Neural crest cell (in vitro differentiated cells): ENCODE results near the gene EVC2. TPM values are rescaled to one million over a fixed set of nuclear protein-coding genes. Genes with fewer than 3 reads are reported as not detected.

ENCODE experiments used
- DNase-seq: peaks from one replicate; pipeline ENCODE4 v3.0.0; 2021; ENCODE audit warnings: low read depth, mixed read lengths, low spot score
- H3K27ac Mint-ChIP-seq: one replicate; pipeline ENCODE4 v1.8.0; 2021; ENCODE audit warnings: mild to moderate bottlenecking, mixed read lengths; ENCODE audit not compliant: unreplicated experiment
- H3K27me3 Mint-ChIP-seq: 2 replicates; pipeline ENCODE4 v1.8.0; 2021; ENCODE audit warnings: low read depth, mild to moderate bottlenecking, mixed read lengths
- H3K36me3 Mint-ChIP-seq: 2 replicates; pipeline ENCODE4 v1.8.0; 2021; ENCODE audit warnings: low read depth, mild to moderate bottlenecking, mixed read lengths
- H3K4me1 Mint-ChIP-seq: 2 replicates; pipeline ENCODE4 v1.8.0; 2021; ENCODE audit warnings: mixed read lengths
- H3K4me3 Mint-ChIP-seq: one replicate; pipeline ENCODE4 v1.8.0; 2021; ENCODE audit warnings: mild to moderate bottlenecking, mixed read lengths
- H3K9me3 Mint-ChIP-seq: 2 replicates; pipeline ENCODE4 v1.8.0; 2021; ENCODE audit warnings: mixed read lengths
- total RNA-seq: library from RNA; stranded (reverse); gene quantifications from 2 replicates; pipeline ENCODE4 v1.2.1, GENCODE V29; 2021
- TF ChIP-seq, protein P1 (sequence below): fragments of 200-600 bp; sonication (generic); conservative IDR thresholded peaks from 2 replicates; pipeline ENCODE4 v1.5.0; 2021; ENCODE audit warnings: antibody characterized with exemption, mild to moderate bottlenecking

Gene EVC2
- total RNA-seq, 1 donor from 2014 or later, result 7.2 TPM

DNA sequence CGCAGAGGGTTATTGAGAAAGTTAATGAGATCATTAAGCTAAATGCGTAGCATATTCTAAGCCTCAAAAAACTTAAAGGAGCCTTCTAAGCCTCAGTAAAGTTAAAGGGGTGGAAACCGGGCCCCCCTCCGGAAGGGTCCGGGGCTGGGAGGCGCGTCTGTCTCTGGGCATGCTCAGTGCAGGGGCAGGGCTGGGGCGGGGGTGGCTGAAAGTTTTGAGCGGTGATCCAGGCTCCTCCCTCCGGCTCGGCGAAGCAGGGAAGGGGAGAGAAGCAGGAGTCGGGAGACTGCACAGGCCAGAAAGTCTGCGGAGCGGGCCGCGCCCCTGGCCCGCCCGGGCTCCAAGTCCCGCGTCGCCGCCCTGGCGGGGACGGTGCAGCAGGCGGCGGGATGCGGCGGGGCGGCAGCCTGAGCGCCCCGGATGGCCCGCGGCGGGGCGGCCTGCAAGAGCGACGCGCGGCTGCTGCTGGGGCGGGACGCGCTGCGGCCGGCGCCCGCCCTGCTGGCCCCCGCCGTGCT, 2.7 kb upstream of the EVC2 start, which contains the start of gene EVC:
EVC (plus strand) TSS at position 241 of the 518 bp plus-strand sequence; CDS start at position 421, 180 bp downstream.
- Mint-ChIP-seq H3K27ac (peak within 1 kb of the TSS; percentile 83), H3K4me3 (peak within 1 kb of the TSS; percentile 92), H3K4me1 (peaks cover 41% of the 10 kb centered on the region), H3K9me3 (peaks cover 4% of the 10 kb centered on the region), H3K27me3 (peaks cover 4% of the 10 kb centered on the region), H3K36me3 (peaks cover 18% of the 10 kb centered on the region)
- DNase-seq, result peak; percentile 57
- TF ChIP-seq, protein P1, sequence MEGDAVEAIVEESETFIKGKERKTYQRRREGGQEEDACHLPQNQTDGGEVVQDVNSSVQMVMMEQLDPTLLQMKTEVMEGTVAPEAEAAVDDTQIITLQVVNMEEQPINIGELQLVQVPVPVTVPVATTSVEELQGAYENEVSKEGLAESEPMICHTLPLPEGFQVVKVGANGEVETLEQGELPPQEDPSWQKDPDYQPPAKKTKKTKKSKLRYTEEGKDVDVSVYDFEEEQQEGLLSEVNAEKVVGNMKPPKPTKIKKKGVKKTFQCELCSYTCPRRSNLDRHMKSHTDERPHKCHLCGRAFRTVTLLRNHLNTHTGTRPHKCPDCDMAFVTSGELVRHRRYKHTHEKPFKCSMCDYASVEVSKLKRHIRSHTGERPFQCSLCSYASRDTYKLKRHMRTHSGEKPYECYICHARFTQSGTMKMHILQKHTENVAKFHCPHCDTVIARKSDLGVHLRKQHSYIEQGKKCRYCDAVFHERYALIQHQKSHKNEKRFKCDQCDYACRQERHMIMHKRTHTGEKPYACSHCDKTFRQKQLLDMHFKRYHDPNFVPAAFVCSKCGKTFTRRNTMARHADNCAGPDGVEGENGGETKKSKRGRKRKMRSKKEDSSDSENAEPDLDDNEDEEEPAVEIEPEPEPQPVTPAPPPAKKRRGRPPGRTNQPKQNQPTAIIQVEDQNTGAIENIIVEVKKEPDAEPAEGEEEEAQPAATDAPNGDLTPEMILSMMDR, result no peak

DNA sequence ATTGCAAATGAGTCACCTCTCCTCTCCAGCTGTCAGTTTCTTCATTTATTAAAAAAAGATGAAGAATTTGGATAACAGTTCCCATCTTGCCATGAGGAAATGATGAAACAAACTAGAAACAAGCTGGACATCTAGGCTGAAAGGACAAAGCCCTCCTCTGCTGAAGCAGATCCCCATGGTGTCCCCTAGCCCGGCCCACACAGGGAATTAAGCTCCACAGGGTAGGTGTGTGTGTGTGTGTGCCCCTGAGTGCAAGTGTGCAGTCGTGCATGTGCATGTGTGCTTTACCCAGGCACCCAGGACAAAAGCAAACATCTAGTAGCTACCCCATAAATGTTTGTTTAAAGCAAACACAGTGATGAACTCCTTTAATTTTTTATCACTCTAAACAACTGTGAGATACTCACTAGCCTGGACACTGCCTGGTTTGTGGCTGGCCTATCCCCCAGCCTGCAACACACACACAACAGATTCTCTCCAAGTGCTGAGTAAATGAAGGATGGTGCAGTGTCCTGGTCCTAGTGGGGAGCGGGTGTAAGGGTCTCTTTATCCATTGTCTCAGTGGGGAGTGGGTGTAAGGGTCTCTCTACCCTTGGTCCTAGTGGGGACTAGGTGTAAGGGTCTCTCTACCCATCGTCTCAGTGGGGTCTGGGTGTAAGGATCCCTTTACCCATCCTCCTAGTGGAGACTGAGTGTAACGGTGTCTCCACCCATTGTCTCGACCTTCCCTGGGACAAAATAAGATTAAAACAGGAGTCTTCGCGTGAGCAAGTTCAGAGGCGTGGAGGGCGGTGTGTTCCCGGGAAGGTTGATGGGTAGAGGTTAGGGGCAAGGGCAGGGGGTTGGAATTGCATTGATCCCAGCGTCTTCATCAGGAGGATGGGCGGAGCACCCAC, 2.0 kb upstream of the EVC2 start:
- peaks cover 4% of the 10 kb centered on the region for H3K27me3 Mint-ChIP-seq
- H3K9me3 Mint-ChIP-seq, result peaks cover 5% of the 10 kb centered on the region
- peak overlapping the region; percentile 83 for H3K27ac Mint-ChIP-seq
- TF ChIP-seq, protein P1, result peak; percentile 60
- peaks cover 41% of the 10 kb centered on the region for H3K4me1 Mint-ChIP-seq
- peak overlapping the region; percentile 92 for H3K4me3 Mint-ChIP-seq
- H3K36me3 Mint-ChIP-seq, result peaks cover 19% of the 10 kb centered on the region
- peak; percentile 18 for DNase-seq

DNA sequence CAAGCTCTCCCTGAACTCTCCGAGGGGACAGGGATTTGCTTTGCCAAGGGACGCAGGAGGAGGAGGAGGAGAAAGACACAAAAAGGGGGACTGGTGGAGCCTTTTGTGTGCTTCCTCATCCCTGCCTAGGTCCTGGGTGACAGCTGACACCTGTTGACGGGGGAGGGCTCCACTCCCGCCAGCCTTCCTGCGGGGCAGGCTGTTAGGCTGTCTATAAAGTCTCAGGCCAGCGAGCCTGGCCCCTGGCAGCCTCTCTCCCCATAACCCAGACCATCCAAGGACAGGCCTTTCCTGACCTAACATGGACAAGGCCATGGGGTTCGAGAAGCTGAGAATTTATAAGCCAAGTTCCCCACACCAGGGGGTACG, 832 bp upstream of the EVC2 start:
- Mint-ChIP-seq H3K4me1 (peaks cover 41% of the 10 kb centered on the region), H3K27me3 (peaks cover 4% of the 10 kb centered on the region), H3K36me3 (peaks cover 19% of the 10 kb centered on the region), H3K4me3 (peak overlapping the region; percentile 92), H3K27ac (no peak overlapping the region), H3K9me3 (peaks cover 3% of the 10 kb centered on the region)
- TF ChIP-seq, protein P1, result no peak
- DNase-seq, result no peak

DNA sequence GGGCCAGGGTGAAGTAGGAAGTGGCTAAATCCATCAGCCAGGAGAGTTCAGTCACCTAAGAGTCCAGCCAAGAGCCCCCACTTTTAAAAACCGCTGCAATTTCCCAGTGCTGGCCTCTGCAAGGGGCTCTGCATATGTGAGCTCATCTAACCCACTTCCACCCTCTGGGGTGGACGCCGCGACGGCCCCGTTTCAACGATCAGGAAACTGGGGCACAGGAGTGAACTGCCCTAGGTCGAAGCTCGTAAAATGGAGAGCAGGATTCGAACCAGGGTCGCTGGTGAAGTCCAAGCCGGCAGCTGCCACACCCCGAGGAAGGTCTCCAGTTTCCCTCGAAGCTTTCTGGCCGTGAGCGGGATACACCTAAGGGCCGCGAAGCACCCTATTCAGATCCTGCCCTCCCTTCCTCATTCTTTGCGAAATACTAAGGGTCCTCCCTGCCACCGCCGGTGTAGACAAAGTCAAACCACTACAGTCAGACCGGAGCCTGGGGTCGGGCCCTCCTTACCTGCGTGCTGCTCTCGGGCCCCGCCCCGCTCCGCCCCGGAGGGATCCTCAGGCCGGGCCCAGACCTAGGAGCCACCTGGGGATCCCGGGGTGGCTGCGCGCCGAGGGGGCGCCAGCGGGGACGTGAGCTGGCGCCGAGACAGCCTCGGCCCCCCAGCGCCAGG, 446 bp downstream of the EVC2 start:
- Mint-ChIP-seq H3K27me3 (peaks cover 4% of the 10 kb centered on the region), H3K27ac (no peak overlapping the region), H3K36me3 (peaks cover 27% of the 10 kb centered on the region), H3K4me1 (peaks cover 37% of the 10 kb centered on the region), H3K9me3 (peaks cover 11% of the 10 kb centered on the region), H3K4me3 (peak overlapping the region; percentile 81)
- TF ChIP-seq, protein P1, result no peak
- DNase-seq, result peak; percentile 3

DNA sequence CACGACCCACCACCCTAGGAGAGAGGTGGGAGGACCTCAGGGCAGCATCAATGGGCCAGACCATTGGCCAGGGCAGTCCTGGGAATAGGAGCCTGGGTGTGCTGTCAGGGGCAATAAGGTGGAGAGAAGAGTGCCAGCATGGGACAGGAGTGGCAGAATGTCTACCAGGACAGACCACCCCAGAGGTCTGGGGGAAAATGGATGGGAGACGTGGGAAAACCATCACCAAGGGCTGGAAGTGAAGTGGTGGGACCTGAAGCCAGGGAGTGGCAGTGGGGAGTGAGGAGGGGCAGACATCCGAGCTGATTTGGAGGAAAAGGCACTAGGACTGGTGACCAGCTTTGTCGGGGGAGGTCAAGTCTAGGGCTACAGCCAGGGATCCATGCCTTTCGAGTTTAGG, 993 bp downstream of the EVC2 start:
- Mint-ChIP-seq H3K36me3 (peaks cover 28% of the 10 kb centered on the region), H3K4me1 (peaks cover 32% of the 10 kb centered on the region), H3K9me3 (peaks cover 11% of the 10 kb centered on the region), H3K4me3 (peak overlapping the region; percentile 81), H3K27ac (no peak overlapping the region), H3K27me3 (peaks cover 4% of the 10 kb centered on the region)
- no peak for DNase-seq
- TF ChIP-seq, protein P1, result no peak
